Stimulated activated CD4-positive, alpha-beta T cell treated with anti-CD3 and anti-CD28 coated beads, Interleukin-1b, Interleukin-23, amount 100 ng/mL, for 48 hours (primary cell): ENCODE results near the gene TRIM8.

Source experiments
- DNase-seq: peaks from one replicate; pipeline ENCODE4 v3.0.0-alpha.2; 2020

Gene TRIM8

DNA sequence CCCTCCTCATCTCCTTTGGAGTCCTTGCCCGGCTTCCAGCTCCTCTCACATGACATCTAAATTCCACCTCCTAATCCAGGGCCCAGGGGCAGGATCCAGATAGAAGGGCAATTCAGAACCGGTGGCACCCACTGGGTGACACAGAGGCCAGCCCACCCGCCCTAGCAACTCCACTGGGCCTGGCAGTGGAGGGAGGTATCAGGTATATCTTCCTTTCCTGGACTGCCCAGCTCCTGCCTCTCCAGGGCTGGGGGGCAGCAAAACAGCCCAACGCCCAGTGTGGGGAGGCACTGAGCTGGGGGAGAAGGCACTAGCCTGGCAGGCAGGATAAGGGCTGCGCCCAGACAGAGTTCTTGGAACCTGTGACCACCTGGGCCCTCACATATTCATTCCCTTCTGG, 10.4 kb upstream of the TRIM8 start:
- DNase-seq: no peak

DNA sequence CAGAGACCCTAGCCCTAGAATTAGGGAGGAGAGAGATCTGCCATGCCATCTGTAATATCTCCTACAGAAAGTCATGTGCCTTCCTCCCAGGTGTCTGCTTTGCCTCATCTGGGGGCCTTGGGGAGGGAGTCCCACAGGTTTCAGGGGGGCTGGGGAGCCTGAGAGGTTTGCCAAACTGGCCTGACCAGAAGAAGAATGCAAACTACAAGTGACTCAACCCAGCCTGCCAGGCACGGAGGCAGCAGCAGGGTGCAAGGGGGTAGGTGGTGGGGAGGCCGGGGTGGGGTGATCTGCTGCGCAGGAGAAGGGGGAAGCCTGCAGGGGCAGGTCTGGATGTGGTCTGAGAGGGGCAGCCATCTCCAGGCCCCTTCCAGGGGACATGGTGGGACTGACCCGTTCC, 9.6 kb upstream of the TRIM8 start:
- DNase-seq: no peak

DNA sequence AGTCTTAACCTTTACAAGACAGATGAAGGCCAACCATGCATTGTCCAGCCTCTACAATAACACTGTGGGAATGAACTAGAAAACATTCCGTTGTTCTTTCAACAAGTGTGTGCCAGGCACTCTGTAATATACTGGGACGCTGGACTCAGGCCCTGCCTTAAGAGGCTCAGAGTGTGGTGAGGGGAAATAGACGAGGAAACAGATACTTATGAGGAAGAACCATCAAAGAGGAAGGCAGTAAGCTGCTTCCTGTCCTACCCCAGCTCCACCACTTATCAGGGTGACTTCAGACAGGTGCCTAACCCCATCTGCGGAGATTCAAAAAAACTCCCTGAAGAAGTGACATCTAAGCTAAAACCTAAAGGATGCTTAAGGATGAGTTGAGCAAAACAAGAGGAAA, 8.9 kb upstream of the TRIM8 start:
- DNase-seq: no peak

DNA sequence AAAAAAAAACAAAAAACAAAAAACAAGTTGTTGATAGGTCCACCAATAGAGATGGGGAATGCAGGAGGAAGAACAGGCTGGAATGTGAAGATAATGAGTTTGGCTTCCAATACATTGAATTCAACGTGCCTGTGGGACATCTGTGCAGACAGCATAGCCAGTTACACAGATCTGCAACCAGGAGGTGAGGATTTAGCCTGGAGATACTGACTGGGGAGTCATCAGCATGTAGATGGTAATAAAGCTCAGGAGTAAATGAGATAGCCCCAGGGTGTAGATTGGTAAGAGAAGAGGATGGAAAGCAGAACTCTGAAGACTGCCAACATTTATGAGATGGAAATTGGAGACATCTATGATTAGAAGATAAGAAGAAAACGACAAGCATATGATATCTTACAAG, 4.7 kb upstream of the TRIM8 start:
- DNase-seq: no peak

DNA sequence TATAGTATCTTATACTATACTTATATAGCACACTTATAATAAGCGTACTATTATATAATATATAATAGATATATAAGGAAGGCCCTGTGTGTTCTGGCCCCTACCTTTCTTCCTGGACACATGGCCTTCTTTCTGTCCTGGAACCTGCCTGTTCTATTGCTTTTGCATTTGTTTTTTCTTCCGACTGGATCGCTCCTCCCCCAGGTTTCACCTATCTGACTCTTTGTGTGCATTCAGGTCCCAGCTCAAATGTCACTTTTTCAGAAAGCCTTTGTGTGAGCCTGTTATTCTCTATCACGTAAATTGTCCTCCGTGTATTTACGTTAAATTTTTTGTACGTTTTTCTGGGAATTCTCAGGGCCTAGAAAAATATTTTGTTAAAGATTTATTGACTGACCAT, 2.9 kb upstream of the TRIM8 start:
- no peak for DNase-seq

DNA sequence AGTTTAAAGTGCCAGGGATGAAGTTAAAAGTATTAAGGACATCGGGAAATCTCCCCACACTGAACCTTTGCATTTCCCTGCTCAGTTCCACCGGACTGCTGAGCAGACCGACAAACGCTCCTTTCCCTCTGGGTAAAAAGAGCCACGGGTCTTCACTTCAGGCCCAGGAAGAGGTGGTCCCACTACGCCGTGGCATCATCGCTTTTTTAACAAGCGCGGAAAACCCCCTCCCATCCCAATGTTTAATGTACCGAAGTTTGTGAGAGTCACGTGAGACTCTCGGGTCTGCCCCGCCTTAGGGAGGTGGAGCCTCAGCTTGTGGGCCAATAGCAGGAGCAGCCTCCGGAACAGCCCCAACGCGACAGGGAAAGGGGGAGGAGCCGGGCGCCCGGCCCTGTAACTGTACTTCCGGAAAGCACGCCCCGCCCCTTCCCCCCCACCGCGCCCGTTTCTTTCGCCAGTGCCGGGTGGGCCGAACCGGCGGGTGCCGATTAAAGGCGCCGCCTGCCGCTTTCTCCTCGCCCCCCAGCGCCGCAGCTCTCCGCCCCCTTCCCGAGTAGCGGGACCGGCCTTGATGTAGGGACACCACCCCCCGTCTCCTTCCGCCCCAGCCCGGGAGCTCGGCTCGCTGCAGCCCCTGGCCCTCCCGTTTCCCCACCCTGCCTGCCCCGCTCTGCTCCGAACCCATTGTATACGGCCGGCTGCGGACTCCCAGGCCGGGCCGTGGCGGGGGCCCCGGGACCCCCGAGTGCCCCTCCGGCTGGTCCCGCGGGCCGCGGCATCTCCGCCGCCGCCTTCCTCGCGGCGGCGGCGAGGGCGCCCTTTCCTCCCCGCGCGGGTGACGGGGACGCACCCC, 2.2 kb upstream of the TRIM8 start:
- DNase-seq: peak; percentile 98

DNA sequence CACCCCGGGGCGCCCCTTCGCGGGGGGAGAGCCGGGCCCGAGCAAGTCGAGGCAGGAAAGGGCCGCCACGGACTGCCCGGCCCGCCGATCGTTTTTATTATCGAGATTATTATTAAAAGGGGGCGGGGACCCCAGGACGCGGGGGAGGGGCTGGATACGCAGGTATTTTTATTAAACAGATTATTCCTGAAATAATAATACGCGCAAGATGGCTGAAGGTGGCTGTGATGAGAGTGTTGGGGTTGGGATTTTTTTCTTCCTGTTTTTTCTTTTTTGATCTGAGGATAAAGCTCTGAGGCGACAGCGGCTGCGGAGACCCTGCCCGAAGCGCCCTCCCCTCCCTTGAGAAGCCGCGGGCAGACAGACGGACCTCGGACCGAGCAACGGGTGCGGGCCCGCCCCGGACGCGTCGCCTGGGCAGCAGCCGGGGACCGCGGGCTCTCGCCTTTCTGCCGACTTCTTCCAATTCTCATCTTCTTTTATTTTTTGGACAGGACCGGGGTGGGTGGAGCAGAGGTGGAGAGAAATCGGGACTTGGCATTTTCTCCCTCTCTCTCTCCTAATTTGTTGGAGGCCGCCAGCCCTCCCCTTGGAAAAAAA, 1.4 kb upstream of the TRIM8 start:
- DNase-seq: no peak

DNA sequence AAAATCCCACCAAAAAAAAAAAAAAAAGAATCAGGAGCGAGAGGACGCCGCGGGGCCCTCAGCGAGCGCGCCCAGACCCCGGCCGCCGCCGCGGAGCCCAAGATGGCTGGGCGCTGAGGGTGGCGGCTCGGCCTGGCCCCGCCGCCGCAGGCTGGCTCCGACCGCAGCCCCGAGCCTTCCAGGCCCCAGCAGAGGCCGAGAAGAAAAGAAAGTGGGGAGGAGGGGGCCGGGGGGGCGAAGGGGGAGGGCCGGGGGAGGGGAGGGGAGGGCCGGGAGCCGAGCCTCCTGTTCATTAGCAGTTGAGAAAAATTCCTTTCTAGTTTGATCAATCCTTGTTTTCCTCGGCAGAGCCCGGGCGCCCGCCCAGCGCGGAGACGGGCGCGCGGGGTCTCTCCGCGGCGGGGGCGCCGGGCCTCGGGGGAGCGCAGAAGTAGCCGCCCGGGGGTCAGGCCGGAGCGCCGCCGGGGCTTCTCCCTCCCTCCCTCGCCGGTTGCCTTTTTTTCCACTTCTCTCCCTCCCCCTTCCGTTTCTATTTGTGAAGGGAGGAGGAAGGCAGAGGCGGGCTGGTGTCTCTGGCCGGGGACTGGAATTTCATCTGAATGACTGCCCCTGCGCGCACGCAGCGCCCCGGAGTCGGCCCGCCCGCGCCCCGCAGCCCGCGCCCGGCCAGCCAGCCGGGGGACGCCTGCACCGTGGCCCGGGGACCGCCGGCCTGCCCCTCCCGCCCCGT, 778 bp upstream of the TRIM8 start:
- DNase-seq: peak; percentile 40

DNA sequence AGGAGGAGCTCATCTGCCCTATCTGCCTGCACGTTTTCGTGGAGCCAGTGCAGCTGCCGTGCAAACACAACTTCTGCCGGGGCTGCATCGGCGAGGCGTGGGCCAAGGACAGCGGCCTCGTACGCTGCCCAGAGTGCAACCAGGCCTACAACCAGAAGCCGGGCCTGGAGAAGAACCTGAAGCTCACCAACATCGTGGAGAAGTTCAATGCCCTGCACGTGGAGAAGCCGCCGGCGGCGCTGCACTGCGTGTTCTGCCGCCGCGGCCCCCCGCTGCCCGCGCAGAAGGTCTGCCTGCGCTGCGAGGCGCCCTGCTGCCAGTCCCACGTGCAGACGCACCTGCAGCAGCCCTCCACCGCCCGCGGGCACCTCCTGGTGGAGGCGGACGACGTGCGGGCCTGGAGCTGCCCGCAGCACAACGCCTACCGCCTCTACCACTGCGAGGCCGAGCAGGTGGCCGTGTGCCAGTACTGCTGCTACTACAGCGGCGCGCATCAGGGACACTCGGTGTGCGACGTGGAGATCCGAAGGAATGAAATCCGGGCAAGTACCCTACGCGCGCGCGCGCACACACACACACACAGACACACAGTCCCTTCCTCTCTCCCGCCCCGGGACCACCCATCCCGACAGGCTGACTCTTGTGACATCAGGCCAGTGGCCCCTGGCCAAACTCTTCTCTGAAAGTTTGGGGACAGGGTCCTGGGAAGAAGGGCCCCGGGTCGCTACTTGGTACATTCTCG, 538 bp downstream of the TRIM8 start:
- DNase-seq: peak; percentile 84

DNA sequence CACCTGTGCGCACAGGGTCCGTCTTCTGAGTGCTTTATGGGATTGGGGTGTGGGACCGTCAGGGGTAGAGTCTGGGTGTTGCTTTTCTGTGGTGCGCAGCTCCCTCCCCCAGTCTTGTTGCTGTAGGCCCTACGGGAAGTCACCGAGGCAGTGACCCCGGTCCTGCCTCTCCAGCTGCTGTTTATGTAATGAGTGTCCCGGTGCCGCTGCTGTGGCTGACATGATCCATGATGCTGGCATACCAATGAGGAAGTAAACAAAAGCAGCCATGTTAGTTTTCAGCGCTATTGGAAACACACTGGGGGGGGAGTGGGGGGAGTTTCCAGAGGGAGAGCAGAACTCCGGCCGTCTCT, 1.1 kb downstream of the TRIM8 start:
- DNase-seq: peak; percentile 47

DNA sequence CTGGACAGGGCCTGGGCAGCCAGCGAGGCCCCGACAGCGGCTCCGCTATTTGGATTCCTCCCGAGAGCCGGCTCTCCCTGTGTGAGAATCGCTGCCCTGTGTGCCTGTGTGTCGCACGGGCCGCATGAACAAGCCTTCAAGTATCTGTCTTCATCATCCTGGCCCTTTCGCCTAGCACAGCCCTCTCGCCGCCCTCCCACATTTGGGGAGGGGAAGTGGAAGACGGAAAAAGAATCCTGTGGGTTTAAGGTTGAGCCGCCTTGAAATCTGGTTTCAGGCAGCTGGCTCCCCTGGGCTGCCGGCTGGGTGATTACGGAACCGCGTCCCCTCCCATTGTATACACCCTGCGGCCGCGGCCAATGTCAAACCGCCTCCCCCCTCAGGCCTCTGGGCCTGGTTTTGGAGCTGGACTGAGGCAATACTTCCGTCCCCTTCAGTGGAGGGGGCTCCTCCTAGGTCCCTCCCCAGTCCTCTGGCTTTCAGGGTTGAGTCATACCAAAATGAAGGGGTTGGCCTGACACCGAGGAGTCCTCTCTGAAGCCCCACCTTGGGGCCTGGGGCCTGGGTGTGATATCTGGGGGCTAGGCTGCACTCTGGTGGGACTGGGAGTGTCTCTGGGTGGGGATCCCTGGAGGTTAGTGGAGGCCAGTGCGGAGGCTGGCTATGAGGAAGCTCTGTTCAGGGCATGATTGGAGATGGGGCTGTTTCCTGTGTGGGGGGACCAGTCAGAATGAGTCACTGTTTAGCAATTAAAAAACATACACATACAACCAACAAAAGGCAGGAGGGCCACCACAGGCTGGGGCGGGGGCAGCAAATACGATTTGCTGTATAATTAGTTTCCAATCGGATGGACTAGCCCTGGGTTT, 1.7 kb downstream of the TRIM8 start:
- peak; percentile 78 for DNase-seq

DNA sequence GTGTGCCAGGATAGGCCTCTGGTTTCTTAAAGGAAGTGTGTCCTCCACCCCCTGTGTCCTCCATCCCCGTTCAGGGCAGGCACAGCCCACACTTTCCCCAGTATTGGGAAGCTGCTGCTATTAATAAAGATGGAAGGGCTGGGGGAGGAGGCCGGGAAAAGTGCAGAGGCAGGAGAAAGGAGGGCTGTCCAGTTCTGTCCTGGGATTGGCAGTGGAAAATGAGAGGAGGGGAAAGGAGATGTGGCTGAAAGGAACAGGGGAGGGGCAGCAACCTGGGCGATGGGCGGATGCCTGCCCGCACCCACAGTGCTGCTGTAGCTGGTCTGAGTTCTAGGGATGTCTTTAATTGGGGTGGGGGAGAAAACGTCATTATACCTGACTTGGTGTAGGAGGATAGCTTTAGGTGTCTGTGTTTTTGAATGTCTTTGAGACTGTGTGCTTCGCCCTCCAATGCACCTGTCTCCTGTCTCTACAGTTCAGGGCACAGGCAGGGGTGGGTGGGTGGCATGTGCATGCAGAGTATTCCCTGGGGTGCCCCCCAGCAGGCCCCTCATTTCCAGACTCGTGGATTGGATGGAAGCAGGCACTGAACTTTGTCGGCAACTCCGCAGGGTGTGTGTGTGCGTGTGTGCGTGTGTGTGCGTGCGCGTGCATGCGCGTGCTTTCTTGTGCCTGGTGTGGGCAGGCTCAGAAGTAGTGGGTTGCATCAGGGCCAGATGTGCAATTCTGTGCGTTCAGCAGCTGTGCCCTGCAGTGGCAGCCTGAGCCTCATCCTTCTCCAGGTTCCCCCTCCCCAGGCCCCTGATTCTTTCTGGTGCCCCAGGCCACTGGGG, 2.5 kb downstream of the TRIM8 start:
- DNase-seq: peak; percentile 65

DNA sequence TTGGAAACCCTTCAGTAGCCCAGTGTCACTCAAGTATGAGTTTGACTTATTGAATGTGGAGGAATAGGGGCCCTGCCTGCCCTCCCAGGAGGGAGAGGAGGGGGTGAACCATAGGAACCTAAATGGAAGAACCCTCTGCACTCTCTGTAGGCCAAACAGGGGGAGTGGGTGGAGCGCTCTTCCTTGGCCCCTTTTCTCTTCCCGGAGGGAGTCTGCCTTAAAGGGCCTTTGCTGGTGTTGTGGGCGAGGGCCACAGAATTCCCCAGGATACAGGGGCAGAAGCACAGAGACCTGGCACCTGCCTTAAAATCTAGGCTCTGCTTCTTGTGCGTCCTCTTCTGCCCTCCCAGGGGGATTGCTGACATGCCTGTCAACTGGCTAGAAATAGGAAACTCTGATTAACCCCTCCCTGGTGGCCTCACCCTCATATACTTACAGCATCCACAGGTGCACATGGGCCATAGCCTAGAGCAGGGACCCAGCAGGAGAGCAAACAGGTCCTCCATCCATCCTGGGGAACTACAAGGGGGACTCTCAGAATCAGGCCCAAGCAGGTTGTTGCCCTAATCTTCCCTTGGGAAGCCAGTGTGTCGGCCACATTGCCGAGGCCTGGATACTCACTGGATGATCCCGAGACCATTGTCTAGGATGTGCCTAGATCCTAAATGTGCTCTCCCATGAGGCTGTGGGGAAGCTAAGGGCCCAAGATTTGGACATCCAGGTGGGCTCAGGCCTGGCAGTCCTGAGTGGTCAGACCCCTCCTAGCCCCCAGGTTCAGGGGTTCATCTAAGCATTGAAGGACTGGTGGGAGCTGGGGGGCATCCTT, 3.4 kb downstream of the TRIM8 start:
- DNase-seq: no peak

DNA sequence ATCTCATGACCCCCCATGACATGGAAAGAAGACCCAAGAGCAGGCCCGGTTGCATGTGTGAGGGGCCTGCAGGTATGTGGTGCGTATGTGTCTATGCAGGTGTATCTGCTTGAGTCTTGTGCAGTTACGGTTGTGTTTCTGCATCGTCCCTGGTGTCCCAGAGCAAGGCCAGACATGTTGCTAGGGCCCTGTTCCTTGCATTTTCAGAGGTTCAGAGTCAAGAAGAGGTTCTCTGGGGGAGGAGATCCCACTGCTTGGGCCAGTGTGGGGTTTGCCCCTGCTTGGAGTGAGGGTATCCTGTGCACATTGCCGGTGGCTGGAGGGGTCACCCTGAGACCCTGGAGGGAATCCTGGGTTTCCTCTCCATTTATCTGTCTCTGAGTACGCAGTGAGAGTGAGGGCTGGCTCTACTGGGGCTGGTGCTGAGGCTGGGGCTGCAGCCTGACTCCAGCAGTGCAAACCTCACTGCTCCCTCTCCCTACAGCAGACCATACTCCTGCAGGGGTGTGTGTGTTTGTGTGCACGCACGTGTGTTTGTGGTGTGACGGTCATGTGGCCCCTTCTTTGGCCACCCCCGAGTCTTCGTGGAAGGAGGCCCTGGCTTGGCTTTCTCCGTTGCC, 4.1 kb downstream of the TRIM8 start:
- no peak for DNase-seq

DNA sequence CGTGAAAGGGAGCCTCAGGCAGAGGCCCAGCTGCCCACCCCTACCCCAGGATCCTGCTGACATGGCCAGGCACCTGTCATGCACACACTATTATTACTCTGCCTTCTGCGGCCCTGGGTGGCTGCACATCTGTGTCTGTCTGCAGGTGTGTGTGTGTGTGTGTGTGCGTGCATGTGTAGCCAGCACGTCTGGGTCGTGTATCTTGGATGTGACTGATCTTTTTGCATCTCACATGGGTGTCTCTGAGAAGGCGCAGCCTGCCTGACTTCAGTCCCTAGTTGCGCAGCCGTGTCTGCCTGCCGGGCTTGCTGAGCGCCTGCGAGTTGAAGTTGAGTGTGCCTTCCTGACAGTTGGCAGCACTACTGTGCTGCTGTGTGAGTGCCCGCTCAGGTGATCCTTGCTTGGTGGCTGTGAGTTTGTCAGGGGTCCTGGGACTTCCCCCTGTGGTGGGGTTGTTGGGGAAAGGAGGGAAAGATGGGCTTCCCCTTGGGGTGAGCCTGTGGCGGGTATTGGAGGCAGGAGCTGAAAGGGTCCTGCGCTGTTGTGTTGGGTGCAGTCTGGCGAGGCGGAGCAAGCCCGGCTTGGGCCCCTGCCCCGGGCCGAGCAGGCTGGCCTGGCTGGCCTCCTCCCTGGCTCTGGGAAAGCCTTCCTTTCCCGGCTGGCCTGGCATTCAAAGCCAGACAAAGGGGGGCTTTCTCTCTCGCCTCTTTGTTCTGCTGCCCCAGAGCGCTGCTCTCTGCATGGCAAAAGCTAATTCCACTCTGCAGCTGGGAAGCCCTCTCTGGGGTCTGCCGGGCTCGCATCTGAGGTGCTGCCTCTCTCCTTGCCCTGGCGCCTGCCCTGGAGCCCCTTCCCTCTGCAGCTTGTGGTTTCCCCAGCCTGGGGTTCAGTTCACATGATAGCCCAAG, 4.9 kb downstream of the TRIM8 start:
- DNase-seq: peak; percentile 36

DNA sequence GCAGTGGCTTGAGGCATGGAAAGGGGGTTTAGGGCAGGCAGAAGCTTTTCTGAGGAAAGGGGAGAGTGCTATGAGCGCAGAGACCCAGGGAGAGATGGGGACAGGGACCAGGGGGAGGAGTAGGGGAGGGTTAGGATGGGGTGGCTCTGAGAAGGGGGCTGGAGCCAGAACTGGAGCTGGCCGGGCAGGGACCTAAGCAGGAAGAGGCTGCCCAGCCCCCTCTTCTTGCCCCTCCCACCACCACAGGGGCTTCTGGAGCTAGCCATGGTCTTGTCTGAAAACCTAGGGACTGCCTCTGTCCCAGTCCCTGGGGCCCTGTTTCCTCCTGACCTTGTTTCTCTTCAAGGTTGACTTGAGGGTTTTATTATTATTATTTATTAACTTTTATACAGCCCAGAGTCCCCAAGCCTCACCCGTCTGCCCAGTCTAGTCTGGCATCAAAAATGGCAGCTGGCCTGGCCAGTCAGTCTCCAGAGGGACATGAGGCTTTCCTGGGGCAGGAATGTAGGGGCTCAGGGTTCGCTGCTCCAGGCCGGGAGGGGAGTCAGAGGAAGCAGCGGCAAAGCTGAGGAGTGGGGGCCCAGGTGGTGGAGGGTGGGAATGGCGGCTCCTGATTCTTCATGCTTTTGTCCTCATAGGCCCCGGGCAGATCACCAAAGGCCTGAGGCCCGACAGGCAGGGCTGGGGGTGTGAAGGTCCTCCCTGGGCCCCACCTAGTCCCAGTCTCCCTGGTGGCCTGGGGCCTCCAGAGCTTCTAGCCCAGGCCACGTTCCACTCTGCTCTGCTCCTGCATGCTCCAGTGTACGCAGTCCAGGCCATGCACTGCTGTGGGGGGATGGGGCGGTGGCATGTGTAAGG, 5.7 kb downstream of the TRIM8 start:
- no peak for DNase-seq

DNA sequence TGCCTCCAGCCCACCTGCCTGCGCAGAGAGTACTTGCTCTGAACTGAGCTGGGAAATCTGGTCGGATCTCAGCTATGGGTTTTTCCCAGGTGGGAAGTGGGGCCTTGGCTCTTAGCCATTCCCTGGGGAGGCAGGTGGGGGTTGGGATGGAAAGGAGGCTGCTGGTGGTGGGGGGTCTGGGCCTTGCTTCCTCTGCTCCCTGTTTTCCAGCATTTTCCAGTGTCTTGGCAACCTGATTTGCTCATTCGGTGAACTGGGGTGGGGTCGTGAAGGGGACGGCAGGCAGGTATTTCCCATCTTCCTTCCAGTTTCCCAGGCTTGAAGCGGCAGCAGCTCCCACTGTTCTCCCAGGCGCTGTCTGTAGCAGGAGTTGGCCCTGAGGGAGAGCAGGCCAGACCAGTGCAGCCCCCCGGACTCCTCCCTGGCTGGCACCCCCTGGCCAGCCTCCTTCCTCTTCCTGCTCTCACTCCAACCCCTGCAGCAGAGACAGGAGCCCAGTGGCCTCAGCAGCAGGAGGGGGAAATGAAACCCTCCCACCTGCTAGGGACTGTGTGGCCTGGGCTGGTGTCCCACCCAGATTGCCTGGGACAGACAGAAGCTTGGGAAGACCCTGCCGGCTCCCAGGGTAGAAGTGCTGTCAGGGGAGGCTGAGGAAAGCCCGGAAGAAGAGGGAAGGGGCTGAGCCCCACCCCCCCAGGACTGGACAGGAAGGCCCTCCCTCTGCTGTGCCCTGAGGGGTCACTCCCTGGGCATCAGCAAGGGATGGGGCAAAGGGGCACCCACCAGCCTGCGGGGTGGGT, 6.6 kb downstream of the TRIM8 start:
- no peak for DNase-seq
